Astrocyte (in vitro differentiated cells and primary cell): Measurements from ENCODE around the gene THRB. TPM values are rescaled to one million over a fixed set of nuclear protein-coding genes. Genes with fewer than 3 reads are reported as not detected.

Experiments used
- DNase-seq: peaks from one replicate; pipeline ENCODE4 v3.0.0-alpha.2; 2010; ENCODE audit warnings: low read depth
- FAIRE-seq: peaks from 2 replicates; lab custom pipeline; 2011; peaks lifted over from hg19 to GRCh38; lab: Jason Lieb, UNC
- H2AFZ ChIP-seq: 2 replicates; pipeline ENCODE4 v1.6.0; 2012; ENCODE audit warnings: low read depth, low read length, inconsistent platforms
- H3K27ac ChIP-seq: 2 replicates; pipeline ENCODE4 v1.5.1; 2011; ENCODE audit warnings: low read depth, low read length, inconsistent platforms
- H3K27me3 ChIP-seq: 2 replicates; pipeline ENCODE4 v1.6.0; 2011; ENCODE audit warnings: low read length, inconsistent platforms; ENCODE audit not compliant: insufficient read depth
- H3K36me3 ChIP-seq: 2 replicates; pipeline ENCODE4 v1.5.1; 2011; ENCODE audit warnings: low read length, inconsistent platforms; ENCODE audit not compliant: insufficient read depth
- H3K4me1 ChIP-seq: 2 replicates; pipeline ENCODE4 v1.5.1; 2011; ENCODE audit warnings: low read length, inconsistent platforms; ENCODE audit not compliant: insufficient read depth
- H3K4me2 ChIP-seq: 2 replicates; pipeline ENCODE4 v1.6.0; 2012; ENCODE audit warnings: low read length, inconsistent platforms
- H3K4me3 ChIP-seq: 2 replicates; pipeline ENCODE4 v1.5.1; 2011; ENCODE audit warnings: low read depth, mild to moderate bottlenecking, low read length, inconsistent platforms; ENCODE audit not compliant: insufficient read depth
- H3K79me2 ChIP-seq: 2 replicates; pipeline ENCODE4 v1.6.0; 2012; ENCODE audit warnings: mild to moderate bottlenecking, low read length, inconsistent platforms; ENCODE audit not compliant: insufficient read depth
- H3K9ac ChIP-seq: 2 replicates; pipeline ENCODE4 v1.6.0; 2012; ENCODE audit warnings: mild to moderate bottlenecking, low read length, inconsistent platforms
- H3K9me3 ChIP-seq: 2 replicates; pipeline ENCODE4 v1.5.1; 2012; ENCODE audit warnings: low read depth, mild to moderate bottlenecking, low read length, inconsistent platforms; ENCODE audit not compliant: insufficient read depth
- H4K20me1 ChIP-seq: 2 replicates; pipeline ENCODE4 v1.6.0; 2012; ENCODE audit warnings: low read length, inconsistent platforms; ENCODE audit not compliant: insufficient read depth
- H3K27ac Mint-ChIP-seq: one replicate; pipeline ENCODE4 v1.8.0; 2021; ENCODE audit warnings: mild to moderate bottlenecking, mixed read lengths; ENCODE audit not compliant: unreplicated experiment
- H3K27me3 Mint-ChIP-seq: one replicate; pipeline ENCODE4 v1.8.0; 2021; ENCODE audit warnings: low read depth, mixed read lengths; ENCODE audit not compliant: unreplicated experiment
- H3K36me3 Mint-ChIP-seq: one replicate; pipeline ENCODE4 v1.8.0; 2021; ENCODE audit warnings: low read depth, mixed read lengths; ENCODE audit not compliant: unreplicated experiment
- H3K4me1 Mint-ChIP-seq: one replicate; pipeline ENCODE4 v1.8.0; 2021; ENCODE audit warnings: low read depth, mixed read lengths; ENCODE audit not compliant: unreplicated experiment
- H3K4me3 Mint-ChIP-seq: one replicate; pipeline ENCODE4 v1.8.0; 2021; ENCODE audit warnings: mild to moderate bottlenecking, moderate library complexity, mixed read lengths; ENCODE audit not compliant: unreplicated experiment
- H3K9me3 Mint-ChIP-seq: one replicate; pipeline ENCODE4 v1.8.0; 2021; ENCODE audit warnings: mild to moderate bottlenecking, mixed read lengths; ENCODE audit not compliant: unreplicated experiment
- EZH2 ChIP-seq: IDR thresholded peaks from 2 replicates; pipeline ENCODE4 v1.6.1; 2012; ENCODE audit warnings: mild to moderate bottlenecking, low read length, inconsistent platforms; ENCODE audit not compliant: insufficient read depth
- total RNA-seq: library from RNA; stranded (reverse); gene quantifications from 2 replicates; pipeline ENCODE4 v1.2.1, GENCODE V29; 2021
- TF ChIP-seq, protein P1 (sequence below): IDR thresholded peaks from 2 replicates; pipeline ENCODE4 v1.5.1; 2011; ENCODE audit warnings: low read depth, mild to moderate bottlenecking, inconsistent platforms, low read length, moderate library complexity; ENCODE audit not compliant: insufficient read depth

The THRB gene
- total RNA-seq, 1 donor from 2014 or later: 8.5 TPM

GRCh38 chr3:24396338-24396737 is 98.3 kb downstream of the THRB start:
- TF ChIP-seq EZH2: no peak
- TF ChIP-seq, protein P1, sequence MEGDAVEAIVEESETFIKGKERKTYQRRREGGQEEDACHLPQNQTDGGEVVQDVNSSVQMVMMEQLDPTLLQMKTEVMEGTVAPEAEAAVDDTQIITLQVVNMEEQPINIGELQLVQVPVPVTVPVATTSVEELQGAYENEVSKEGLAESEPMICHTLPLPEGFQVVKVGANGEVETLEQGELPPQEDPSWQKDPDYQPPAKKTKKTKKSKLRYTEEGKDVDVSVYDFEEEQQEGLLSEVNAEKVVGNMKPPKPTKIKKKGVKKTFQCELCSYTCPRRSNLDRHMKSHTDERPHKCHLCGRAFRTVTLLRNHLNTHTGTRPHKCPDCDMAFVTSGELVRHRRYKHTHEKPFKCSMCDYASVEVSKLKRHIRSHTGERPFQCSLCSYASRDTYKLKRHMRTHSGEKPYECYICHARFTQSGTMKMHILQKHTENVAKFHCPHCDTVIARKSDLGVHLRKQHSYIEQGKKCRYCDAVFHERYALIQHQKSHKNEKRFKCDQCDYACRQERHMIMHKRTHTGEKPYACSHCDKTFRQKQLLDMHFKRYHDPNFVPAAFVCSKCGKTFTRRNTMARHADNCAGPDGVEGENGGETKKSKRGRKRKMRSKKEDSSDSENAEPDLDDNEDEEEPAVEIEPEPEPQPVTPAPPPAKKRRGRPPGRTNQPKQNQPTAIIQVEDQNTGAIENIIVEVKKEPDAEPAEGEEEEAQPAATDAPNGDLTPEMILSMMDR: no peak
- no peaks in the 10 kb centered on the region for H3K79me2 ChIP-seq
- no peak overlapping the region for H3K4me3 ChIP-seq
- H3K9me3 ChIP-seq: no peaks in the 10 kb centered on the region
- no peak overlapping the region for H2AFZ ChIP-seq
- no peak for FAIRE-seq
- H3K27me3 ChIP-seq: no peaks in the 10 kb centered on the region
- no peak overlapping the region for H3K4me3 Mint-ChIP-seq
- no peaks in the 10 kb centered on the region for H3K36me3 Mint-ChIP-seq
- DNase-seq: no peak
- H3K4me1 Mint-ChIP-seq: no peaks in the 10 kb centered on the region
- H3K27ac ChIP-seq: no peak overlapping the region
- H3K4me2 ChIP-seq: no peak overlapping the region
- no peaks in the 10 kb centered on the region for H3K4me1 ChIP-seq
- H3K9ac ChIP-seq: no peak overlapping the region
- H3K27ac Mint-ChIP-seq: no peak overlapping the region
- H4K20me1 ChIP-seq: no peaks in the 10 kb centered on the region
- H3K36me3 ChIP-seq: no peaks in the 10 kb centered on the region
- H3K27me3 Mint-ChIP-seq: no peaks in the 10 kb centered on the region
- H3K9me3 Mint-ChIP-seq: peaks cover 6% of the 10 kb centered on the region

DNA sequence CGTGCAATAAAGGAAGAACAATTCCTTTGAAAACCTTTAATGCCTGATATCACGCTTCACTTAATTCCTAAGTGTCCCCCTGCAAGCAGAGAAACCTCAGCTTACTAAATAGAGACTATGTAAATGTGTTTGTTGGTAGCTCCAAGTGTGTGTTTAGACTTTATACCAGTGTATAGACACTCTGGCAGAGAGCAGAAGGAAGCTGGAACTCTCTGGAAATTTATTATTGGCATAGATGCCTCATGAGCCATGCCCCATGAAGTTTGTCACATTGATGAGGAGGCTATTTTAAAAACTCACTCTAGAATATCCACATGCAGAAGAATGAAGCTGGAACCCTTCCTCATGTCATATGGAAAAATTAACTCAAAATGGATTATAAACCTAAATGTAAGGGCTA is 99.9 kb downstream of the THRB start:
- Mint-ChIP-seq H3K36me3 (no peaks in the 10 kb centered on the region), H3K27me3 (no peaks in the 10 kb centered on the region), H3K9me3 (peaks cover 6% of the 10 kb centered on the region), H3K27ac (no peak overlapping the region), H3K4me3 (no peak overlapping the region), H3K4me1 (peaks cover under 1% of the 10 kb centered on the region)
- no peaks in the 10 kb centered on the region for H3K4me1 ChIP-seq
- no peaks in the 10 kb centered on the region for H3K36me3 ChIP-seq
- no peak for FAIRE-seq
- no peaks in the 10 kb centered on the region for H3K79me2 ChIP-seq
- TF ChIP-seq EZH2: no peak
- TF ChIP-seq, protein P1: no peak
- H2AFZ ChIP-seq: no peak overlapping the region
- H3K9ac ChIP-seq: no peak overlapping the region
- H4K20me1 ChIP-seq: no peaks in the 10 kb centered on the region
- H3K9me3 ChIP-seq: no peaks in the 10 kb centered on the region
- no peak for DNase-seq
- no peak overlapping the region for H3K27ac ChIP-seq
- no peak overlapping the region for H3K4me2 ChIP-seq
- no peak overlapping the region for H3K4me3 ChIP-seq
- H3K27me3 ChIP-seq: no peaks in the 10 kb centered on the region

GRCh38 chr3:24393316-24393715 is 101.3 kb downstream of the THRB start:
- Histone ChIP-seq H3K9ac (no peak overlapping the region), H3K27ac (no peak overlapping the region), H2AFZ (no peak overlapping the region), H3K36me3 (no peaks in the 10 kb centered on the region), H3K4me3 (no peak overlapping the region), H3K9me3 (no peaks in the 10 kb centered on the region), H3K27me3 (no peaks in the 10 kb centered on the region), H3K4me1 (no peaks in the 10 kb centered on the region), H3K4me2 (no peak overlapping the region), H4K20me1 (no peaks in the 10 kb centered on the region), H3K79me2 (no peaks in the 10 kb centered on the region)
- no peak for DNase-seq
- no peak overlapping the region for H3K27ac Mint-ChIP-seq
- H3K4me1 Mint-ChIP-seq: peaks cover 10% of the 10 kb centered on the region
- H3K9me3 Mint-ChIP-seq: peaks cover 5% of the 10 kb centered on the region
- H3K27me3 Mint-ChIP-seq: no peaks in the 10 kb centered on the region
- no peak for FAIRE-seq
- TF ChIP-seq, protein P1: no peak
- no peaks in the 10 kb centered on the region for H3K36me3 Mint-ChIP-seq
- no peak overlapping the region for H3K4me3 Mint-ChIP-seq
